ENCODE data around the gene VEGFD. TPM values are rescaled to one million over a fixed set of nuclear protein-coding genes. Genes with fewer than 3 reads are reported as not detected.

Gene VEGFD
- total and polyA plus RNA-seq, 2 donors (not counting 1 experiment from before 2014, with no cell fraction given), result 2.0 to 7.9 TPM

DNA sequence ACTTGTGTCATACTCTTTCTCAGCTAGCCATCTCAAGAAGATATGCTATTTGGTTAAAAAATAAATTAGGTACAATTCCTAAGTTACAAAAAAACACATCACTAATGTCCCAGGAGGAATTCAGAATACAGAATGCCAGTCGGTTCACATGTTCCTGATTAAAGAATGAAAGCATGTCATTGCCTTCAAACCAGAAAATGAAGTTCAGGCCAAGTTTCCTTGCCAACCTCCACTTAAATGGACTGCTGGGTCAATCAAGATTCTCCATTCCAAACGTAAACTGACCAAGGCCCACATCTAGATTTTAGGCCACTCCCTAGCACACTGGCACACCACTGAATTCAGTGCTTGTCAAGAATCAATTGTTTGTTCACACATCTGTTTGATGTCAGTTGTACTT, 55.4 kb downstream of the VEGFD start:
- no peak for DNase-seq (ENCODE audit: low read depth in 2 of 2)
- H3K27me3 ChIP-seq (ENCODE audit: control insufficient read depth, insufficient read depth, low read length), result no peaks in the 10 kb centered on the region

DNA sequence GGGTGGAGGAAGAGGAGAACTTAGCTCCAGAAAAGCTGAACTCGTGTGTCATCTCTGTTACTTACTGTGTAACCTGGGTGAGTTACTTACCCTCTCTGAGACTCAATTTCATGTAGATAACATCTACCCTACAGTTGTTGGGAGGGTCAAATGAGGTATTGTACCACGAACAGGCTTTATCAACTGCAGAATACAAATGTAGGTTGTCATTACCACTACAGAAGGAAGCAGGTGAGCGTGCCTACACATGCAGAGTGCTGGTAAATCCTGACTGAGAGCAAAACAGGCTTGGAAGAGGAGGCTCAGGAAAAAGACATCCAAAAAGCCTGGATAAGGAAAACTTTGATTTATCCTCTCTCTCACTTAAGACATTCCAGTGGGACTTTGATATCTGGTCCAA, 56.1 kb downstream of the VEGFD start:
- no peaks in the 10 kb centered on the region for H3K9me3 ChIP-seq (ENCODE audit: control insufficient read depth, insufficient read depth, low read depth, low read length)
- H2AFZ ChIP-seq (ENCODE audit: low read length), result no peak overlapping the region
- DNase-seq (ENCODE audit: low read depth in 2 of 2), result no peak
- no peaks in the 10 kb centered on the region for H3K36me3 ChIP-seq (ENCODE audit: control insufficient read depth, insufficient read depth, low read length)
- no peak overlapping the region for H3K4me3 ChIP-seq (replicated peaks in 1 of 4; ENCODE audit: control extremely low read depth in 1 of 4, insufficient read depth in 1 of 4, low read depth in 3 of 4, low read length in 4 of 4)
- H3K27ac ChIP-seq (ENCODE audit: insufficient read depth, low read length), result no peak overlapping the region
- H3K79me2 ChIP-seq (ENCODE audit: control insufficient read depth, insufficient read depth, low read length), result no peaks in the 10 kb centered on the region
- H3K27me3 ChIP-seq (ENCODE audit: control insufficient read depth, insufficient read depth, low read length), result no peaks in the 10 kb centered on the region
- TF ChIP-seq, protein P1, sequence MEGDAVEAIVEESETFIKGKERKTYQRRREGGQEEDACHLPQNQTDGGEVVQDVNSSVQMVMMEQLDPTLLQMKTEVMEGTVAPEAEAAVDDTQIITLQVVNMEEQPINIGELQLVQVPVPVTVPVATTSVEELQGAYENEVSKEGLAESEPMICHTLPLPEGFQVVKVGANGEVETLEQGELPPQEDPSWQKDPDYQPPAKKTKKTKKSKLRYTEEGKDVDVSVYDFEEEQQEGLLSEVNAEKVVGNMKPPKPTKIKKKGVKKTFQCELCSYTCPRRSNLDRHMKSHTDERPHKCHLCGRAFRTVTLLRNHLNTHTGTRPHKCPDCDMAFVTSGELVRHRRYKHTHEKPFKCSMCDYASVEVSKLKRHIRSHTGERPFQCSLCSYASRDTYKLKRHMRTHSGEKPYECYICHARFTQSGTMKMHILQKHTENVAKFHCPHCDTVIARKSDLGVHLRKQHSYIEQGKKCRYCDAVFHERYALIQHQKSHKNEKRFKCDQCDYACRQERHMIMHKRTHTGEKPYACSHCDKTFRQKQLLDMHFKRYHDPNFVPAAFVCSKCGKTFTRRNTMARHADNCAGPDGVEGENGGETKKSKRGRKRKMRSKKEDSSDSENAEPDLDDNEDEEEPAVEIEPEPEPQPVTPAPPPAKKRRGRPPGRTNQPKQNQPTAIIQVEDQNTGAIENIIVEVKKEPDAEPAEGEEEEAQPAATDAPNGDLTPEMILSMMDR (conservative IDR thresholded peaks at IDR 0.05 in 1 of 2, IDR thresholded peaks at IDR 0.05 in 1 of 2; ENCODE audit: low read depth in 1 of 2, low read length in 2 of 2), result no peak
- TF ChIP-seq EZH2 (IDR thresholded peaks at IDR 0.05; ENCODE audit: low read length, missing control alignments), result no peak
- H3K4me2 ChIP-seq (ENCODE audit: extremely low read depth, insufficient read depth, low read length), result no peak overlapping the region
- no peaks in the 10 kb centered on the region for H3K4me1 ChIP-seq (ENCODE audit: control insufficient read depth, extremely low read depth, insufficient read depth, low read length)
- H3K9ac ChIP-seq (ENCODE audit: insufficient read depth, low read length), result no peak overlapping the region
- H4K20me1 ChIP-seq (ENCODE audit: control insufficient read depth, extremely low read depth, insufficient read depth, low read length), result no peaks in the 10 kb centered on the region

More for the DNA sequence above, 55.4 kb downstream of the VEGFD start:
- Histone ChIP-seq H3K4me1 (ENCODE audit: control insufficient read depth, extremely low read depth, insufficient read depth, low read length) (no peaks in the 10 kb centered on the region), H3K4me3 (replicated peaks in 1 of 4; ENCODE audit: control extremely low read depth in 1 of 4, insufficient read depth in 1 of 4, low read depth in 3 of 4, low read length in 4 of 4) (no peak overlapping the region), H2AFZ (ENCODE audit: low read length) (no peak overlapping the region), H3K79me2 (ENCODE audit: control insufficient read depth, insufficient read depth, low read length) (no peaks in the 10 kb centered on the region), H3K36me3 (ENCODE audit: control insufficient read depth, insufficient read depth, low read length) (no peaks in the 10 kb centered on the region), H3K9me3 (ENCODE audit: control insufficient read depth, insufficient read depth, low read depth, low read length) (no peaks in the 10 kb centered on the region), H3K9ac (ENCODE audit: insufficient read depth, low read length) (no peak overlapping the region), H3K4me2 (ENCODE audit: extremely low read depth, insufficient read depth, low read length) (no peak overlapping the region), H4K20me1 (ENCODE audit: control insufficient read depth, extremely low read depth, insufficient read depth, low read length) (no peaks in the 10 kb centered on the region), H3K27ac (ENCODE audit: insufficient read depth, low read length) (no peak overlapping the region)
- TF ChIP-seq, protein P1 (conservative IDR thresholded peaks at IDR 0.05 in 1 of 2, IDR thresholded peaks at IDR 0.05 in 1 of 2; ENCODE audit: low read depth in 1 of 2, low read length in 2 of 2), result no peak
- TF ChIP-seq EZH2 (IDR thresholded peaks at IDR 0.05; ENCODE audit: low read length, missing control alignments), result no peak

DNA sequence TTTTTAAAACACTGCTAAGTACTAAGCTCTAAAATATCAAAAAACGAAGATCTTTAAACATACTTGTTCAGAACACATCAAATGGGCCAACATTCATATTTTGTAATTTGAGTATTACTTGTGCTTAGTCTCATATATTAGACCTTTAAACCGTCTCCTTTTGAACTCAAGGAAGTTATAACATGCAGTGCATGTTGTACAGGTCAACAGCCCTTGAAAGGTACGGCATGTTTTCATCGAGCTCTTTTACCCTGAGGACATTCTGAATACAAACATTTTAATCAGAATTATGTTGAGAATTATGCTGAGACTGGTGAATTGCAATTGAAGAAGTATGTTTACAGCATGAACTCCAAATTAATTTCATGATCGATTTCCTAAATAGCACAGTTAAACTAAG, 61.7 kb downstream of the VEGFD start:
- H3K9ac ChIP-seq (ENCODE audit: insufficient read depth, low read length), result no peak overlapping the region
- H3K79me2 ChIP-seq (ENCODE audit: control insufficient read depth, insufficient read depth, low read length), result no peaks in the 10 kb centered on the region
- no peaks in the 10 kb centered on the region for H3K36me3 ChIP-seq (ENCODE audit: control insufficient read depth, insufficient read depth, low read length)
- no peaks in the 10 kb centered on the region for H3K27me3 ChIP-seq (ENCODE audit: control insufficient read depth, insufficient read depth, low read length)
- H3K4me2 ChIP-seq (ENCODE audit: extremely low read depth, insufficient read depth, low read length), result no peak overlapping the region
- no peak overlapping the region for H3K4me3 ChIP-seq (replicated peaks in 1 of 4; ENCODE audit: control extremely low read depth in 1 of 4, insufficient read depth in 1 of 4, low read depth in 3 of 4, low read length in 4 of 4)
- H3K4me1 ChIP-seq (ENCODE audit: control insufficient read depth, extremely low read depth, insufficient read depth, low read length), result no peaks in the 10 kb centered on the region
- no peaks in the 10 kb centered on the region for H4K20me1 ChIP-seq (ENCODE audit: control insufficient read depth, extremely low read depth, insufficient read depth, low read length)
- H3K9me3 ChIP-seq (ENCODE audit: control insufficient read depth, insufficient read depth, low read depth, low read length), result no peaks in the 10 kb centered on the region
- H3K27ac ChIP-seq (ENCODE audit: insufficient read depth, low read length), result no peak overlapping the region
- DNase-seq (ENCODE audit: low read depth in 2 of 2), result no peak
- TF ChIP-seq, protein P1 (conservative IDR thresholded peaks at IDR 0.05 in 1 of 2, IDR thresholded peaks at IDR 0.05 in 1 of 2; ENCODE audit: low read depth in 1 of 2, low read length in 2 of 2), result no peak
- no peak for TF ChIP-seq EZH2 (IDR thresholded peaks at IDR 0.05; ENCODE audit: low read length, missing control alignments)
- H2AFZ ChIP-seq (ENCODE audit: low read length), result no peak overlapping the region
